ENCODE results near the gene MADD. TPM values are rescaled to one million over a fixed set of nuclear protein-coding genes. Genes with fewer than 3 reads are reported as not detected.

The MADD gene
- total and polyA plus RNA-seq, 2 donors (not counting 1 experiment from before 2014, with no cell fraction given): 56.8 to 108 TPM

DNA sequence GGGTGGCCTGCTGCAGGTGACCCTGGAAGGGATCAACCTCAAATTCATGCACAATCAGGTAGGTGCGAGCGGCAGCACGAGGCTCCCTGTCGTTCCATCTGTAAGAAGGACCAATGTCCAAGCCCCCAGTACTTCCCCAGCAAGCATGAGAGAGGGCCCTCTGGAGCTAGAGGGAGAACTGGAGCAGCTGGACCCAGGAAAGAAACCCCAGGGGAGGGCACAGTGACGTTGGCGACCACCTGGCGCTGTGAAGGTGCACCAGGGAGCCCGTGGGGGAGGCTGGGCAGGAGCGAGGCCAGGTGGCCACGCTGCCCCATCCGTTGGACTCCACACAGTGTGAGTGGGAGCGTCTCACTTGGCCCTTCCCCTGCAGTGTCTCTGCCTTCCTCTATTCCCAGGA, 54.6 kb downstream of the MADD start:
- Mint-ChIP-seq H3K27ac (no peak overlapping the region), H3K27me3 (no peaks in the 10 kb centered on the region), H3K4me1 (peaks cover 14% of the 10 kb centered on the region), H3K9me3 (ENCODE audit: insufficient read depth) (no peaks in the 10 kb centered on the region), H3K4me3 (no peak overlapping the region)
- ATAC-seq (ENCODE audit: low read depth): no peak
- intact Hi-C loops (cut with micrococcal nuclease): loop anchor here (10.0 kb wide), 1 partner anchor 50 kb away; the partner anchor contains the start of gene SPI1
- Histone ChIP-seq H3K36me3 (replicated peaks in 1 of 2; ENCODE audit: control extremely low read depth in 1 of 2, control insufficient read depth in 1 of 2, extremely low read depth in 1 of 2, insufficient read depth in 2 of 2, low read length in 1 of 2) (peaks cover 5 to 62% of the 10 kb centered on the region in 2 experiments), H3K27ac (ENCODE audit: low read length in 2 of 2) (no peak overlapping the region), H3K9me3 (ENCODE audit: control extremely low read depth in 1 of 3, control insufficient read depth in 2 of 3, insufficient read depth in 1 of 3, low read length in 2 of 3) (no peaks in the 10 kb centered on the region), H3K4me3 (ENCODE audit: control extremely low read depth in 1 of 5, extremely low read depth in 1 of 5, insufficient read depth in 1 of 5, low read depth in 2 of 5, low read length in 4 of 5) (no peak overlapping the region), H3K79me2 (ENCODE audit: control insufficient read depth, insufficient read depth, low read length) (no peaks in the 10 kb centered on the region), H3K27me3 (replicated peaks in 1 of 4; ENCODE audit: control extremely low read depth in 1 of 4, control insufficient read depth in 3 of 4, insufficient read depth in 4 of 4, low read length in 3 of 4) (no peaks in the 10 kb centered on the region), H4K20me1 (ENCODE audit: control insufficient read depth, insufficient read depth, low read length, poor library complexity, severe bottlenecking) (no peaks in the 10 kb centered on the region), H3K9ac (ENCODE audit: low read length) (no peak overlapping the region), H3K4me2 (replicated peaks; ENCODE audit: low read depth, low read length, poor library complexity, severe bottlenecking) (no peak overlapping the region), H3K4me1 (ENCODE audit: control insufficient read depth in 2 of 2, insufficient read depth in 2 of 2, low read length in 2 of 2) (peaks cover 0 to 16% of the 10 kb centered on the region in 2 donors), H2AFZ (ENCODE audit: insufficient read depth, low read depth, low read length, poor library complexity, severe bottlenecking) (no peak overlapping the region)
- POLR2A ChIA-PET: no interaction called here
- 94% methylated on average over 12 of the region's 12 CpGs for WGBS (ENCODE audit: insufficient coverage)
- CTCF ChIA-PET: interaction anchor here (1.1 kb wide), 1 partner anchor 88 kb away, joined by 3 read pairs; no protein-coding TSS in a partner anchor
- DNase-seq: no peak
- TF ChIP-seq, protein P1, sequence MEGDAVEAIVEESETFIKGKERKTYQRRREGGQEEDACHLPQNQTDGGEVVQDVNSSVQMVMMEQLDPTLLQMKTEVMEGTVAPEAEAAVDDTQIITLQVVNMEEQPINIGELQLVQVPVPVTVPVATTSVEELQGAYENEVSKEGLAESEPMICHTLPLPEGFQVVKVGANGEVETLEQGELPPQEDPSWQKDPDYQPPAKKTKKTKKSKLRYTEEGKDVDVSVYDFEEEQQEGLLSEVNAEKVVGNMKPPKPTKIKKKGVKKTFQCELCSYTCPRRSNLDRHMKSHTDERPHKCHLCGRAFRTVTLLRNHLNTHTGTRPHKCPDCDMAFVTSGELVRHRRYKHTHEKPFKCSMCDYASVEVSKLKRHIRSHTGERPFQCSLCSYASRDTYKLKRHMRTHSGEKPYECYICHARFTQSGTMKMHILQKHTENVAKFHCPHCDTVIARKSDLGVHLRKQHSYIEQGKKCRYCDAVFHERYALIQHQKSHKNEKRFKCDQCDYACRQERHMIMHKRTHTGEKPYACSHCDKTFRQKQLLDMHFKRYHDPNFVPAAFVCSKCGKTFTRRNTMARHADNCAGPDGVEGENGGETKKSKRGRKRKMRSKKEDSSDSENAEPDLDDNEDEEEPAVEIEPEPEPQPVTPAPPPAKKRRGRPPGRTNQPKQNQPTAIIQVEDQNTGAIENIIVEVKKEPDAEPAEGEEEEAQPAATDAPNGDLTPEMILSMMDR (IDR thresholded peaks at IDR 0.05): no peak
- TF ChIP-seq EZH2 (IDR thresholded peaks at IDR 0.05; ENCODE audit: borderline replicate concordance, insufficient read depth, low read depth, low read length, poor library complexity, severe bottlenecking): no peak

DNA sequence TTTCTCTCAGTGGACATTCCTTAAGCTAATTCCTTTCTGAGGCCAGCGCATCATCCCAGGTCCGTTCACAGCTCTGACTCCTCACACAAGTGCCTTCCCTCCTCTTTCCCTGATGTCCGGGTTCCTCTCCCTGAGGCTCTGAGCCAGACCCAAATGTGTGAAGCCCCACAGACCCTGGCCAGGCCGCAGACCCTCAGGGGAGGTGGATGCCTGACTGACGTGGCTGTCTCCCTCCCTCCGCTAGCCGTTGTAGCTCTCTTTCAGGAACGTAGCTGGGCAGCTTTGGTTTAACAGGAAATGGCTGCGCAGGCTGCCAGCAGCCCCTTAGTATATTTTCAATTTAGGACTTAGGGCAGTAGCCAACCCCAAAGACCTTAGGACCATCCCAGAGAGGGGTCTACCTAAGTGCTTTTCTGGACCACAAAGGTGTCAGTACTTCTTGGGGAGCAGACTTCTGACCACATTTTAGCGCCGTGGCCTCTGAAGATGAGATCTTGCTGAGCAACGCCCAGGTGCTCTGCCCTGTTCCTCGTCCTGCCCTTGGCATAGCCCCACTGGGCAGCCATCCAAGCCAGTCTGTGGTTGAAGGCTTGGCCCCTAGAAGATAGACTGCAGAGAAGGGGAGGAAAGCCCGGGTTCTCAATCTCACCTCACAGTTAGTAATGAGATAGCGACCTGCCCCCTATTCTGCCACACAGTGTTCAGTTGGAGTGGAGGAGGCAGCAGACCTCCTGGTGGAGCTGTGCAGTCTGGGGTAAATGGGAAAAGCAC, 55.5 kb downstream of the MADD start:
- H3K9ac ChIP-seq (ENCODE audit: low read length): no peak overlapping the region
- no peaks in the 10 kb centered on the region for H3K27me3 ChIP-seq (replicated peaks in 1 of 4; ENCODE audit: control extremely low read depth in 1 of 4, control insufficient read depth in 3 of 4, insufficient read depth in 4 of 4, low read length in 3 of 4)
- Mint-ChIP-seq H3K4me1 (peaks cover 14% of the 10 kb centered on the region), H3K27me3 (no peaks in the 10 kb centered on the region), H3K9me3 (ENCODE audit: insufficient read depth) (no peaks in the 10 kb centered on the region), H3K4me3 (no peak overlapping the region), H3K27ac (peak overlapping the region; percentile 5)
- ATAC-seq (ENCODE audit: low read depth) (no peak), DNase-seq (no peak)
- no peaks in the 10 kb centered on the region for H3K9me3 ChIP-seq (ENCODE audit: control extremely low read depth in 1 of 3, control insufficient read depth in 2 of 3, insufficient read depth in 1 of 3, low read length in 2 of 3)
- WGBS (ENCODE audit: insufficient coverage): 69% methylated on average over 13 of the region's 15 CpGs
- H3K4me3 ChIP-seq (ENCODE audit: control extremely low read depth in 1 of 5, extremely low read depth in 1 of 5, insufficient read depth in 1 of 5, low read depth in 2 of 5, low read length in 4 of 5): no peak overlapping the region
- no peak overlapping the region for H3K4me2 ChIP-seq (replicated peaks; ENCODE audit: low read depth, low read length, poor library complexity, severe bottlenecking)
- no peaks in the 10 kb centered on the region for H4K20me1 ChIP-seq (ENCODE audit: control insufficient read depth, insufficient read depth, low read length, poor library complexity, severe bottlenecking)
- no peak for TF ChIP-seq EZH2 (IDR thresholded peaks at IDR 0.05; ENCODE audit: borderline replicate concordance, insufficient read depth, low read depth, low read length, poor library complexity, severe bottlenecking)
- TF ChIP-seq, protein P1 (IDR thresholded peaks at IDR 0.05): no peak
- POLR2A ChIA-PET: no interaction called here
- no peaks in the 10 kb centered on the region for H3K79me2 ChIP-seq (ENCODE audit: control insufficient read depth, insufficient read depth, low read length)
- CTCF ChIA-PET: interaction anchor here (0.9 to 1.1 kb wide), 3 partner anchors 9 to 87 kb away, joined by 3 read pairs; no protein-coding TSS in a partner anchor
- intact Hi-C loops (cut with micrococcal nuclease): loop anchor here (10.0 kb wide), 1 partner anchor 49 kb away; the partner anchor contains the start of gene SPI1
- no peak overlapping the region for H2AFZ ChIP-seq (ENCODE audit: insufficient read depth, low read depth, low read length, poor library complexity, severe bottlenecking)
- peaks cover 0 to 16% of the 10 kb centered on the region in 2 donors for H3K4me1 ChIP-seq (ENCODE audit: control insufficient read depth in 2 of 2, insufficient read depth in 2 of 2, low read length in 2 of 2)
- H3K27ac ChIP-seq (ENCODE audit: low read length in 2 of 2): no peak overlapping the region
- H3K36me3 ChIP-seq (replicated peaks in 1 of 2; ENCODE audit: control extremely low read depth in 1 of 2, control insufficient read depth in 1 of 2, extremely low read depth in 1 of 2, insufficient read depth in 2 of 2, low read length in 1 of 2): peaks cover 5 to 68% of the 10 kb centered on the region in 2 experiments

Data from B cell (primary cell).